ENCODE measurements around the gene BRME1.

The BRME1 gene

DNA sequence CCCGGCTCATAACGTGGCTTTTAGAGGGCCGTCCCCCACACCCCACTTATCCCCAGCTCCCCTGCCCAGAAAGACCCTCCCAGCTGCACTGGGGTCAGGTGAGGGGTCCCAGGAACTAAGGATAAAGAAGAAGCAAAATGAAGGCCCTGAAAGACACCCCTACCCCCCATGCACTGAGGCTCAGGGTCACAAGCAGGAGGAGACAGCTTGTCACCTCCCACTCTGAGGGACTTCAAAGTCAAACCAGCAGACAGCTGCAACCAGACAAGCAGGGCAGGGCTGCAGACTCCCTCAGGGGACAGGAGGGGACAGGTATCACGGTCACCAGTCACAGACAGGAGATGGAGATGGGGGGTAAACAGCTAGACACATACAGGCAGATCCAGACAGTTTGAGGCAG lies 35.0 kb downstream of the BRME1 start:
- TF ChIP-seq, protein P1, sequence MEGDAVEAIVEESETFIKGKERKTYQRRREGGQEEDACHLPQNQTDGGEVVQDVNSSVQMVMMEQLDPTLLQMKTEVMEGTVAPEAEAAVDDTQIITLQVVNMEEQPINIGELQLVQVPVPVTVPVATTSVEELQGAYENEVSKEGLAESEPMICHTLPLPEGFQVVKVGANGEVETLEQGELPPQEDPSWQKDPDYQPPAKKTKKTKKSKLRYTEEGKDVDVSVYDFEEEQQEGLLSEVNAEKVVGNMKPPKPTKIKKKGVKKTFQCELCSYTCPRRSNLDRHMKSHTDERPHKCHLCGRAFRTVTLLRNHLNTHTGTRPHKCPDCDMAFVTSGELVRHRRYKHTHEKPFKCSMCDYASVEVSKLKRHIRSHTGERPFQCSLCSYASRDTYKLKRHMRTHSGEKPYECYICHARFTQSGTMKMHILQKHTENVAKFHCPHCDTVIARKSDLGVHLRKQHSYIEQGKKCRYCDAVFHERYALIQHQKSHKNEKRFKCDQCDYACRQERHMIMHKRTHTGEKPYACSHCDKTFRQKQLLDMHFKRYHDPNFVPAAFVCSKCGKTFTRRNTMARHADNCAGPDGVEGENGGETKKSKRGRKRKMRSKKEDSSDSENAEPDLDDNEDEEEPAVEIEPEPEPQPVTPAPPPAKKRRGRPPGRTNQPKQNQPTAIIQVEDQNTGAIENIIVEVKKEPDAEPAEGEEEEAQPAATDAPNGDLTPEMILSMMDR (conservative IDR thresholded peaks at IDR 0.05; ENCODE audit: low read length): no peak
- no peak for TF ChIP-seq EZH2phosphoT487 (IDR thresholded peaks at IDR 0.05; ENCODE audit: borderline replicate concordance)
- Histone ChIP-seq H3K27me3 (ENCODE audit: insufficient read depth, low read length, poor library complexity, severe bottlenecking) (no peaks in the 10 kb centered on the region), H3K9me3 (ENCODE audit: insufficient read depth, low read depth, low read length) (no peaks in the 10 kb centered on the region), H3K4me1 (ENCODE audit: insufficient read depth, low read length, poor library complexity, severe bottlenecking) (peaks cover 11% of the 10 kb centered on the region), H3K36me3 (ENCODE audit: insufficient read depth, low read length) (no peaks in the 10 kb centered on the region; the same call in 1 of the 2 replicates), H3K9ac (ENCODE audit: low read depth, low read length, poor library complexity, severe bottlenecking) (no peak overlapping the region), H3K4me2 (ENCODE audit: low read depth, low read length, poor library complexity, severe bottlenecking) (no peak overlapping the region), H3F3A (ENCODE audit: low read depth) (no peaks in the 10 kb centered on the region), H4K20me1 (ENCODE audit: insufficient read depth, low read length, poor library complexity, severe bottlenecking) (peaks cover 7% of the 10 kb centered on the region), H3K79me2 (ENCODE audit: insufficient read depth, low read length) (peaks cover 65% of the 10 kb centered on the region), H3K4me3 (ENCODE audit: low read length, poor library complexity, severe bottlenecking) (no peak overlapping the region), H2AFZ (ENCODE audit: low read length) (no peak overlapping the region), H3K9me2 (replicated peaks; ENCODE audit: low read depth, low read length) (no peaks in the 10 kb centered on the region)

DNA sequence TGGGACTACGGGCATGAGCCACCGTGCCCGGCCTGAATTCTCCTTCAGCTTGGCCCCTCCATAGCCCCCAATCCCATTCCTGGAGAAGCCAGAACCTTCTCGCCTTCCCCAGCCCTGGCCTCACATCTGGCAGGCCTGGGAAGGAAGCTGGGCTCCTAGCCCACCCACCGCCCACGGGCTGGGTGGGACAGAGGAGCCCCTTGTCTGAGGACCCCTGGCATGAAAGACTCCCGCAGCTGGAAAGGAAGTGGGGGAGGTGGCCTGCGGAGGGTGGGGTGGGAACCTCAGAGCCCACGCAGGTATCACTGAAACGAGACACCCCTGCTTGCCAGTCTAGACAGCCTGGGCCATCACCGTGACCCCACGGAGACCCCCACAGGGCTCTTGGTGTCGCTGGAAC lies 36.6 kb downstream of the BRME1 start:
- Histone ChIP-seq H3K9ac (ENCODE audit: low read depth, low read length, poor library complexity, severe bottlenecking) (no peak overlapping the region), H3K4me3 (ENCODE audit: low read length, poor library complexity, severe bottlenecking) (no peak overlapping the region), H3K4me1 (ENCODE audit: insufficient read depth, low read length, poor library complexity, severe bottlenecking) (peaks cover 17% of the 10 kb centered on the region), H4K20me1 (ENCODE audit: insufficient read depth, low read length, poor library complexity, severe bottlenecking) (peaks cover 2% of the 10 kb centered on the region), H3K9me2 (replicated peaks; ENCODE audit: low read depth, low read length) (no peaks in the 10 kb centered on the region), H3K9me3 (ENCODE audit: insufficient read depth, low read depth, low read length) (no peaks in the 10 kb centered on the region), H3K4me2 (ENCODE audit: low read depth, low read length, poor library complexity, severe bottlenecking) (peak overlapping the region; percentile 16), H3F3A (ENCODE audit: low read depth) (0 out of 2 replicates have a peak, but pooled peaks cover 6% of the 10 kb centered on the region), H3K79me2 (ENCODE audit: insufficient read depth, low read length) (peaks cover 66% of the 10 kb centered on the region), H3K36me3 (ENCODE audit: insufficient read depth, low read length) (no peaks in the 10 kb centered on the region; the same call in 1 of the 2 replicates), H3K27me3 (ENCODE audit: insufficient read depth, low read length, poor library complexity, severe bottlenecking) (no peaks in the 10 kb centered on the region), H2AFZ (ENCODE audit: low read length) (no peak overlapping the region)
- no peak for TF ChIP-seq EZH2phosphoT487 (IDR thresholded peaks at IDR 0.05; ENCODE audit: borderline replicate concordance)
- TF ChIP-seq, protein P1 (conservative IDR thresholded peaks at IDR 0.05; ENCODE audit: low read length): no peak

DNA sequence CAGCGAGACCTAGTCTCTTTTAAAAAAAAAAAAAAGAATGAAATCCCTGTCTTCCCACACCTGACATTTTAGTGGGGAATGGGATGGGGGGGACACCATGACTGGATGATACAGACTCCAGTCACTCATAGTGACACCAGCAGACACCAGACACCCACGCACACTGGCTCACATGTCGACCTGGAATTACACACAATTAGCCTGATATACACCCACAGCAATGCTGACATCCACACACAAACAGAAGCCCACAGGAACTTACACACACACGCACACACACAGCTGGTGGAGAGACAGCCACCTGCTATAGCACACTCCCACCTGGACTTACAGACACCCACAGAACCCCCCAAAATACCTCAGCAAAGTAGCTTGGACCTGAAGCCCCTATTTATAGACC lies 37.3 kb downstream of the BRME1 start:
- Histone ChIP-seq H2AFZ (ENCODE audit: low read length) (no peak overlapping the region), H3K4me1 (ENCODE audit: insufficient read depth, low read length, poor library complexity, severe bottlenecking) (peaks cover 23% of the 10 kb centered on the region), H3K27me3 (ENCODE audit: insufficient read depth, low read length, poor library complexity, severe bottlenecking) (no peaks in the 10 kb centered on the region), H4K20me1 (ENCODE audit: insufficient read depth, low read length, poor library complexity, severe bottlenecking) (peaks cover 2% of the 10 kb centered on the region), H3K4me2 (ENCODE audit: low read depth, low read length, poor library complexity, severe bottlenecking) (peak overlapping the region; percentile 16), H3K79me2 (ENCODE audit: insufficient read depth, low read length) (peaks cover 66% of the 10 kb centered on the region), H3K9me3 (ENCODE audit: insufficient read depth, low read depth, low read length) (no peaks in the 10 kb centered on the region), H3K36me3 (ENCODE audit: insufficient read depth, low read length) (no peaks in the 10 kb centered on the region), H3K4me3 (ENCODE audit: low read length, poor library complexity, severe bottlenecking) (no peak overlapping the region), H3K9ac (ENCODE audit: low read depth, low read length, poor library complexity, severe bottlenecking) (no peak overlapping the region), H3K9me2 (replicated peaks; ENCODE audit: low read depth, low read length) (no peaks in the 10 kb centered on the region), H3F3A (ENCODE audit: low read depth) (peaks cover 11% of the 10 kb centered on the region; the same call in 1 of the 2 replicates)
- TF ChIP-seq, protein P1 (conservative IDR thresholded peaks at IDR 0.05; ENCODE audit: low read length): no peak
- TF ChIP-seq EZH2phosphoT487 (IDR thresholded peaks at IDR 0.05; ENCODE audit: borderline replicate concordance): no peak

Data from Loucy (cell line).